ENCODE measurements around the gene OCEL1. TPM values are rescaled to one million over a fixed set of nuclear protein-coding genes. Genes with fewer than 3 reads are reported as not detected.

The OCEL1 gene
- total and polyA plus RNA-seq, 10 of the 15 experiments (the other 5 are each of a cell fraction or from before 2014, with no cell fraction given): 2.8 to 18.2 (median 7.4) TPM

DNA sequence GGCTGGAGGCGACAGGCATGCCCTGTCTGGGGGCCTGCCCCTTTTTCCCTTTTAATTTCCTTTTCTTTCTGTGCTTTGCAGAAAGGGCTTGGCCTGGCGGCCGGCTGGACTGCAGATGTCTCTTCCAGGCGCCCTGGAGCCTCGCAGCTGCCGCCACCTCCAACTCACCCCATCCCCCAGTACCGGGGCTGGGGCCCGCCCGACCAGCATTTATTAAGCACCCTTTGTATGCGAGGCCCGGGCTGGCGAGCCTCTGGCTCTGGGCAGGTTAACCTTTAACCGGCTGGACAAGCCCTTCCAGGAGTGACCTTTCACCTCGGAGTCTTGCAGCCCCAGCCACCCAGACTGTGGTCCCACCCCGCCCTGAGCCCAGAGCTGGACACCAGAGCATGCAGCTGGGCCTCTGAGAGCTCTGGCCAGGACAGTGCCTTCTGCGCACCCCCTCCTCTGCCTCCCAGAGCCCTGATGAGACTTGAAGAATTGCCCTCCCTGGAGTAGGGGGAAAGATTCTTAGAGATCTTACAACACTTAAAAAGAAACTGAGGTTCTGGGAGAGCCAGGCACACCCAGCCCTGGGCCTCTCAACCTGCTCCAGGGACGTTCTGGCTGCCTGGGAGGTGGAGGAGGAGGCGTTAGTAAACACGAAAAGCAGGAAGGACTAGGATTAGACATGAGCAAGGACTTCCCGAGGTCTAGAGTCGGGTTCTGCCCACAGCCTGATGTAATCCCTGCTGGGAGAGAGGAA lies 20.8 kb downstream of the OCEL1 start:
- WGBS (ENCODE audit: insufficient coverage, insufficient replicate concordance, low lambda C conversion rate, missing lambda C conversion rate): 27% methylated on average over 21 of the region's 21 CpGs
- peak overlapping the region; percentile 78 for H2AFZ ChIP-seq (ENCODE audit: control insufficient read depth, low read depth, low read length)
- intact Hi-C loops (cut with micrococcal nuclease; ENCODE audit: unreplicated experiment): no loop called here
- TF ChIP-seq LARP7 (IDR thresholded peaks at IDR 0.05) (no peak), GABPA (IDR thresholded peaks at IDR 0.05; ENCODE audit: low read depth) (no peak), CEBPB (IDR thresholded peaks at IDR 0.05; ENCODE audit: borderline replicate concordance in 1 of 2, low read depth in 2 of 2, low read length in 2 of 2) (no peak), NR2F1 (conservative IDR thresholded peaks at IDR 0.05) (no peak), PAX5 (IDR thresholded peaks at IDR 0.05; ENCODE audit: borderline replicate concordance, low read depth, low read length) (no peak), SP1 (IDR thresholded peaks at IDR 0.05; ENCODE audit: low read depth, low read length) (no peak), SIN3A (IDR thresholded peaks at IDR 0.05; ENCODE audit: low read depth, low read length) (no peak), ZBED1 (IDR thresholded peaks at IDR 0.05; ENCODE audit: borderline replicate concordance) (no peak), ETV6 (conservative IDR thresholded peaks at IDR 0.05 in 1 of 2, IDR thresholded peaks at IDR 0.05 in 1 of 2; ENCODE audit: borderline replicate concordance in 1 of 2, low read depth in 1 of 2) (no peak), EP300 (IDR thresholded peaks at IDR 0.05; ENCODE audit: borderline replicate concordance in 1 of 2, control insufficient read depth in 1 of 2, low read depth in 2 of 2, low read length in 2 of 2) (no peak), MEF2A (IDR thresholded peaks at IDR 0.05; ENCODE audit: insufficient read depth, low read depth, low read length) (no peak), SRF (IDR thresholded peaks at IDR 0.05; ENCODE audit: low read depth in 2 of 2, low read length in 2 of 2) (no peak), GATAD2B (conservative IDR thresholded peaks at IDR 0.05; ENCODE audit: low read depth) (no peak), RELA (IDR thresholded peaks at IDR 0.05; ENCODE audit: borderline replicate concordance, partially characterized antibody) (no peak), NFXL1 (IDR thresholded peaks at IDR 0.05; ENCODE audit: borderline replicate concordance) (no peak), RAD51 (IDR thresholded peaks at IDR 0.05) (no peak)
- TF ChIP-seq, protein P1, sequence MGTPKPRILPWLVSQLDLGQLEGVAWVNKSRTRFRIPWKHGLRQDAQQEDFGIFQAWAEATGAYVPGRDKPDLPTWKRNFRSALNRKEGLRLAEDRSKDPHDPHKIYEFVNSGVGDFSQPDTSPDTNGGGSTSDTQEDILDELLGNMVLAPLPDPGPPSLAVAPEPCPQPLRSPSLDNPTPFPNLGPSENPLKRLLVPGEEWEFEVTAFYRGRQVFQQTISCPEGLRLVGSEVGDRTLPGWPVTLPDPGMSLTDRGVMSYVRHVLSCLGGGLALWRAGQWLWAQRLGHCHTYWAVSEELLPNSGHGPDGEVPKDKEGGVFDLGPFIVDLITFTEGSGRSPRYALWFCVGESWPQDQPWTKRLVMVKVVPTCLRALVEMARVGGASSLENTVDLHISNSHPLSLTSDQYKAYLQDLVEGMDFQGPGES (IDR thresholded peaks at IDR 0.05): no peak
- TF ChIP-seq, protein P2, sequence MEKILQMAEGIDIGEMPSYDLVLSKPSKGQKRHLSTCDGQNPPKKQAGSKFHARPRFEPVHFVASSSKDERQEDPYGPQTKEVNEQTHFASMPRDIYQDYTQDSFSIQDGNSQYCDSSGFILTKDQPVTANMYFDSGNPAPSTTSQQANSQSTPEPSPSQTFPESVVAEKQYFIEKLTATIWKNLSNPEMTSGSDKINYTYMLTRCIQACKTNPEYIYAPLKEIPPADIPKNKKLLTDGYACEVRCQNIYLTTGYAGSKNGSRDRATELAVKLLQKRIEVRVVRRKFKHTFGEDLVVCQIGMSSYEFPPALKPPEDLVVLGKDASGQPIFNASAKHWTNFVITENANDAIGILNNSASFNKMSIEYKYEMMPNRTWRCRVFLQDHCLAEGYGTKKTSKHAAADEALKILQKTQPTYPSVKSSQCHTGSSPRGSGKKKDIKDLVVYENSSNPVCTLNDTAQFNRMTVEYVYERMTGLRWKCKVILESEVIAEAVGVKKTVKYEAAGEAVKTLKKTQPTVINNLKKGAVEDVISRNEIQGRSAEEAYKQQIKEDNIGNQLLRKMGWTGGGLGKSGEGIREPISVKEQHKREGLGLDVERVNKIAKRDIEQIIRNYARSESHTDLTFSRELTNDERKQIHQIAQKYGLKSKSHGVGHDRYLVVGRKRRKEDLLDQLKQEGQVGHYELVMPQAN (conservative IDR thresholded peaks at IDR 0.05): no peak
- no peaks in the 10 kb centered on the region for H3K36me3 ChIP-seq (ENCODE audit: control insufficient read depth in 2 of 2, insufficient read depth in 2 of 2, low read length in 1 of 2)
- H3K79me2 ChIP-seq (ENCODE audit: control insufficient read depth, insufficient read depth, low read length): peaks cover 7% of the 10 kb centered on the region
- H3K4me3 ChIP-seq: peak overlapping the region; percentile 68; the same call in 1 of the 2 replicates
- in situ Hi-C loops (cut with MboI): no loop called here
- DNase-seq (ENCODE audit: low read depth, low spot score): no peak
- H3K9ac ChIP-seq (ENCODE audit: control insufficient read depth, insufficient read depth, low read length): peak overlapping the region; percentile 73
- CTCF ChIA-PET: interaction anchor here (3.8 kb wide), 1 partner anchor 13 kb away, joined by 17 read pairs; no protein-coding TSS in a partner anchor
- peak overlapping the region; percentile 42; the same call in 1 of the 2 replicates for H3K27ac ChIP-seq (ENCODE audit: control insufficient read depth, insufficient read depth)
- FAIRE-seq: no peak
- BruUV-seq (replicated peaks): no TSS peak
- RAD21 ChIA-PET (ENCODE audit: unreplicated experiment): no interaction called here
- no peak for ATAC-seq
- H4K20me1 ChIP-seq (ENCODE audit: control insufficient read depth, insufficient read depth): no peaks in the 10 kb centered on the region
- SMC1A ChIA-PET (ENCODE audit: uncharacterized antibody, unreplicated experiment): interaction anchor here (1.4 kb wide), 1 partner anchor 13 kb away, joined by 3 read pairs; no protein-coding TSS in a partner anchor
- H3K4me2 ChIP-seq (ENCODE audit: control insufficient read depth, insufficient read depth): peak overlapping the region; percentile 81
- POLR2A ChIA-PET: interaction anchor here (0.6 kb wide), 1 partner anchor 20 kb away, joined by 3 read pairs; the partner anchor contains the start of gene BABAM1
- H3K27me3 ChIP-seq (replicated peaks in 1 of 2; ENCODE audit: control insufficient read depth in 2 of 2, insufficient read depth in 2 of 2, low read length in 1 of 2): no peaks in the 10 kb centered on the region
- H3K9me3 ChIP-seq (replicated peaks; ENCODE audit: control insufficient read depth, insufficient read depth, low read length): no peaks in the 10 kb centered on the region
- peaks cover 14% of the 10 kb centered on the region for H3K4me1 ChIP-seq (ENCODE audit: control insufficient read depth, insufficient read depth, low read length)
